WTC11 (cell line): ENCODE measurements around the gene TEDC2. TPM values are rescaled to one million over a fixed set of nuclear protein-coding genes. Genes with fewer than 3 reads are reported as not detected.
A peak's percentile ranks its signal among the peaks of the same experiment; 100 is the strongest.

Experiments used
- ATAC-seq: fragments of 200-7000 bp; cut with Tn5 transposase; 2 replicates; pipeline ENCODE4 v1.10.0; 2021; ENCODE audit warnings: mild to moderate bottlenecking, moderate library complexity
- CTCF ChIA-PET: fragments of 300-600 bp; sonication (Branson Sonifier 250); formaldehyde crosslinking; loops from one replicate; lab custom pipeline; 2021; ENCODE audit warnings: antibody characterized with exemption; lab: Charles Lee
- POLR2A ChIA-PET: fragments of 350-600 bp; sonication (Branson Sonifier 250); formaldehyde crosslinking; loops from one replicate; lab custom pipeline; 2021; ENCODE audit warnings: antibody characterized with exemption; lab: Charles Lee
- DNase-seq: peaks from one replicate; pipeline ENCODE4 v3.0.0; 2021; ENCODE audit warnings: low spot score
- H3K27ac Mint-ChIP-seq: 2 replicates; pipeline ENCODE4 v1.8.0; 2021; ENCODE audit warnings: mixed read lengths
- H3K27me3 Mint-ChIP-seq: 2 replicates; pipeline ENCODE4 v1.8.0; 2021; ENCODE audit warnings: low read depth, mild to moderate bottlenecking, moderate library complexity, mixed read lengths
- H3K36me3 Mint-ChIP-seq: 2 replicates; pipeline ENCODE4 v1.8.0; 2021; ENCODE audit warnings: mixed read lengths
- H3K4me1 Mint-ChIP-seq: 2 replicates; pipeline ENCODE4 v1.8.0; 2022; ENCODE audit warnings: mixed read lengths
- H3K4me3 Mint-ChIP-seq: 2 replicates; pipeline ENCODE4 v1.8.0; 2021; ENCODE audit warnings: mild to moderate bottlenecking, moderate library complexity, mixed read lengths
- H3K9me3 Mint-ChIP-seq: 2 replicates; pipeline ENCODE4 v1.8.0; 2021; ENCODE audit warnings: mixed read lengths
- CBFB ChIP-seq: sonication (generic); formaldehyde crosslinking; IDR thresholded peaks from 2 replicates; pipeline ENCODE4 v1.8.1; 2022; ENCODE audit warnings: mild to moderate bottlenecking, low read depth, missing genetic modification reagents
- EMX1 ChIP-seq: fragments of 250-450 bp; sonication (Bioruptor Pico); IDR thresholded peaks from 2 replicates; pipeline ENCODE4 v1.8.0; 2021; ENCODE audit warnings: mild to moderate bottlenecking
- ESRRA ChIP-seq: sonication (generic); formaldehyde crosslinking; IDR thresholded peaks from 2 replicates; pipeline ENCODE4 v1.8.1; 2022; ENCODE audit warnings: mild to moderate bottlenecking, missing genetic modification reagents, borderline replicate concordance
- FOXJ3 ChIP-seq: sonication (generic); formaldehyde crosslinking; IDR thresholded peaks from 2 replicates; pipeline ENCODE4 v1.9.0; 2021; ENCODE audit warnings: missing genetic modification reagents, mild to moderate bottlenecking, borderline replicate concordance
- GABPB1 ChIP-seq: sonication (generic); formaldehyde crosslinking; IDR thresholded peaks from 2 replicates; pipeline ENCODE4 v1.8.1; 2023; ENCODE audit warnings: mild to moderate bottlenecking, missing genetic modification reagents
- IRF2 ChIP-seq: sonication (generic); formaldehyde crosslinking; IDR thresholded peaks from 2 replicates; pipeline ENCODE4 v1.8.0; 2022; ENCODE audit warnings: low read depth, missing genetic modification reagents, borderline replicate concordance
- JAZF1 ChIP-seq: fragments of 250-450 bp; sonication (Bioruptor Pico); IDR thresholded peaks from 2 replicates; pipeline ENCODE4 v1.9.0; 2021; ENCODE audit warnings: moderate library complexity, mild to moderate bottlenecking, inconsistent platforms
- NFE2L1 ChIP-seq: sonication (generic); formaldehyde crosslinking; IDR thresholded peaks from 2 replicates; pipeline ENCODE4 v1.8.1; 2023; ENCODE audit warnings: missing genetic modification reagents
- NFYB ChIP-seq: sonication (generic); formaldehyde crosslinking; conservative IDR thresholded peaks from 2 replicates; pipeline ENCODE4 v1.8.0; 2022; ENCODE audit warnings: low read depth, missing genetic modification reagents
- NR1H2 ChIP-seq: sonication (generic); formaldehyde crosslinking; IDR thresholded peaks from 2 replicates; pipeline ENCODE4 v1.9.0; 2021; ENCODE audit warnings: mild to moderate bottlenecking, moderate library complexity, missing genetic modification reagents
- NR2C2 ChIP-seq: sonication (generic); formaldehyde crosslinking; IDR thresholded peaks from 2 replicates; pipeline ENCODE4 v1.8.0; 2022; ENCODE audit warnings: mild to moderate bottlenecking, missing genetic modification reagents
- NR3C1 ChIP-seq: sonication (generic); formaldehyde crosslinking; conservative IDR thresholded peaks from 2 replicates; pipeline ENCODE4 v1.8.1; 2023; ENCODE audit warnings: low read depth, mild to moderate bottlenecking, missing genetic modification reagents
- RORB ChIP-seq: fragments of 250-450 bp; sonication (Bioruptor Pico); IDR thresholded peaks from 2 replicates; pipeline ENCODE4 v1.9.0; 2021; ENCODE audit warnings: mild to moderate bottlenecking
- SOX15 ChIP-seq: fragments of 250-450 bp; sonication (Bioruptor Pico); IDR thresholded peaks from 2 replicates; pipeline ENCODE4 v1.9.0; 2021; ENCODE audit warnings: mild to moderate bottlenecking
- TCF7 ChIP-seq: sonication (generic); formaldehyde crosslinking; IDR thresholded peaks from 2 replicates; pipeline ENCODE4 v1.8.0; 2022; ENCODE audit warnings: mild to moderate bottlenecking, low read depth, missing genetic modification reagents, moderate library complexity
- TEAD1 ChIP-seq: sonication (generic); formaldehyde crosslinking; IDR thresholded peaks from 2 replicates; pipeline ENCODE4 v1.8.0; 2022; ENCODE audit warnings: mild to moderate bottlenecking, missing genetic modification reagents
- TP53 ChIP-seq: sonication (generic); formaldehyde crosslinking; IDR thresholded peaks from 2 replicates; pipeline ENCODE4 v1.8.1; 2023; ENCODE audit warnings: mild to moderate bottlenecking, missing genetic modification reagents
- ZBTB21 ChIP-seq: sonication (generic); formaldehyde crosslinking; IDR thresholded peaks from 2 replicates; pipeline ENCODE4 v1.8.1; 2023; ENCODE audit warnings: mild to moderate bottlenecking, missing genetic modification reagents, borderline replicate concordance
- ZNF263 ChIP-seq: sonication (generic); formaldehyde crosslinking; IDR thresholded peaks from 2 replicates; pipeline ENCODE4 v1.8.1; 2022; ENCODE audit warnings: low read depth, mild to moderate bottlenecking, moderate library complexity, missing genetic modification reagents
- ZNF416 ChIP-seq: fragments of 250-450 bp; sonication (Bioruptor Pico); IDR thresholded peaks from 2 replicates; pipeline ENCODE4 v1.9.0; 2021; ENCODE audit warnings: mild to moderate bottlenecking, inconsistent platforms
- ZNF423 ChIP-seq: fragments of 250-450 bp; sonication (Bioruptor Pico); IDR thresholded peaks from 2 replicates; pipeline ENCODE4 v2.1.2; 2022; ENCODE audit warnings: mild to moderate bottlenecking, moderate library complexity
- ZNF671 ChIP-seq: fragments of 250-450 bp; sonication (Bioruptor Pico); IDR thresholded peaks from 2 replicates; pipeline ENCODE4 v1.8.0; 2021; ENCODE audit warnings: mild to moderate bottlenecking
- total RNA-seq: library from RNA; stranded (reverse); gene quantifications from 3 replicates; pipeline ENCODE4 v1.2.3, GENCODE V29; 2021
- TF ChIP-seq, protein P1 (sequence below): sonication (generic); formaldehyde crosslinking; conservative IDR thresholded peaks from 2 replicates; pipeline ENCODE4 v1.8.1; 2022; ENCODE audit warnings: mild to moderate bottlenecking, missing genetic modification reagents
- TF ChIP-seq, protein P2 (sequence below): sonication (generic); formaldehyde crosslinking; IDR thresholded peaks from 2 replicates; pipeline ENCODE4 v1.8.0; 2023; ENCODE audit warnings: missing genetic modification reagents
- TF ChIP-seq, protein P3 (sequence below): sonication (generic); formaldehyde crosslinking; IDR thresholded peaks from 2 replicates; pipeline ENCODE4 v1.8.1; 2022; ENCODE audit warnings: mild to moderate bottlenecking, moderate library complexity, missing genetic modification reagents
- TF ChIP-seq, protein P4 (sequence below): fragments of 250-450 bp; sonication (Bioruptor Pico); IDR thresholded peaks from 2 replicates; pipeline ENCODE4 v1.9.0; 2021; ENCODE audit warnings: mild to moderate bottlenecking, borderline replicate concordance
- TF ChIP-seq, protein P5 (sequence below): sonication (generic); formaldehyde crosslinking; IDR thresholded peaks from 2 replicates; pipeline ENCODE4 v1.8.0; 2022; ENCODE audit warnings: missing genetic modification reagents

The TEDC2 gene
- total RNA-seq, 1 experiment from 2014 or later = 61.6 TPM

DNA sequence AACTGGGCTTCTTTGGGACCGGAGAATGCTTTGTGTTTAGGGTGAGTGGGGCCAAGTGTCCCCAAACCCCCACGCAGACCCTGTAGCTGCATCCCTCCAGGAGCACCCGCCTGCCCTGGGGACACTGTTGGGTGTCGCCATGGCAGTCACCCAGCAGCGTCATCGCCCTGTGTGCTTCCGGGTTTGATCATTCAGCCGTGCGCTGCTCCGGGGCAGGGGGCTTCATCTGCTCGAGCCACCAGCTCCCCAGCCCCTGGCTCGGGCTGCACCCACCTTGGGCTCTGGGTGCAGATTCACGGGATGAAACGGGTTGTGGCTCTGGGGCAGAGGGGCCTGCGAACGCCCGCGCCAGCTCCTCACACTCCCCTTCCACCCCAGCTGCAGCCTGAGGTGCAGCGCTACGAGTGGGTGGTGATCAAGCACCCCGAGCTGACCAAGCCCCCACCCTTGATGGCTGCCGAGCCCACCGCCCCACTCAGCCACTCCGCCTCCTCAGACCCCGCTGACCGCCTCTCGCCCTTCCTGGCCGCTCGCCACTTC is 40.1 kb downstream of the TEDC2 start:
- no peak overlapping the region for H3K4me3 Mint-ChIP-seq
- no peak for DNase-seq
- TF ChIP-seq TEAD1 (CRISPR knock-in tag) = no peak
- TF ChIP-seq NR3C1 (CRISPR knock-in tag) = no peak
- no peak for TF ChIP-seq RORB (CRISPR knock-in tag)
- TF ChIP-seq NR1H2 = no peak
- TF ChIP-seq ZNF263 = no peak
- TF ChIP-seq ZNF423 (CRISPR knock-in tag) = no peak
- TF ChIP-seq CBFB (CRISPR knock-in tag) = no peak
- TF ChIP-seq, protein P1, sequence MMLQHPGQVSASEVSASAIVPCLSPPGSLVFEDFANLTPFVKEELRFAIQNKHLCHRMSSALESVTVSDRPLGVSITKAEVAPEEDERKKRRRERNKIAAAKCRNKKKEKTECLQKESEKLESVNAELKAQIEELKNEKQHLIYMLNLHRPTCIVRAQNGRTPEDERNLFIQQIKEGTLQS (CRISPR knock-in tag) = no peak
- no peak for TF ChIP-seq NR2C2
- TF ChIP-seq, protein P2, sequence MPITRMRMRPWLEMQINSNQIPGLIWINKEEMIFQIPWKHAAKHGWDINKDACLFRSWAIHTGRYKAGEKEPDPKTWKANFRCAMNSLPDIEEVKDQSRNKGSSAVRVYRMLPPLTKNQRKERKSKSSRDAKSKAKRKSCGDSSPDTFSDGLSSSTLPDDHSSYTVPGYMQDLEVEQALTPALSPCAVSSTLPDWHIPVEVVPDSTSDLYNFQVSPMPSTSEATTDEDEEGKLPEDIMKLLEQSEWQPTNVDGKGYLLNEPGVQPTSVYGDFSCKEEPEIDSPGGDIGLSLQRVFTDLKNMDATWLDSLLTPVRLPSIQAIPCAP (CRISPR knock-in tag) = no peak
- TF ChIP-seq ZNF416 (CRISPR knock-in tag) = no peak
- TF ChIP-seq NFYB (CRISPR knock-in tag) = no peak
- no peak for TF ChIP-seq NFE2L1 (CRISPR knock-in tag)
- no peak for TF ChIP-seq FOXJ3 (CRISPR knock-in tag)
- TF ChIP-seq SOX15 (CRISPR knock-in tag) = no peak
- no peak for TF ChIP-seq EMX1
- TF ChIP-seq, all 79 proteins: peak for 0
- CTCF ChIA-PET = interaction anchor here (1.9 to 3.5 kb wide), 6 partner anchors 10 to 305 kb away, joined by 8 to 57 read pairs (median 26); partner anchors contain the start of genes CCNF, ECI1 and TBC1D24
- Mint-ChIP-seq H3K9me3 (no peaks in the 10 kb centered on the region), H3K27ac (no peak overlapping the region), H3K4me1 (peaks cover 4% of the 10 kb centered on the region), H3K27me3 (no peaks in the 10 kb centered on the region), H3K36me3 (peaks cover 5% of the 10 kb centered on the region)
- no peak for ATAC-seq
- POLR2A ChIA-PET = no interaction called here

DNA sequence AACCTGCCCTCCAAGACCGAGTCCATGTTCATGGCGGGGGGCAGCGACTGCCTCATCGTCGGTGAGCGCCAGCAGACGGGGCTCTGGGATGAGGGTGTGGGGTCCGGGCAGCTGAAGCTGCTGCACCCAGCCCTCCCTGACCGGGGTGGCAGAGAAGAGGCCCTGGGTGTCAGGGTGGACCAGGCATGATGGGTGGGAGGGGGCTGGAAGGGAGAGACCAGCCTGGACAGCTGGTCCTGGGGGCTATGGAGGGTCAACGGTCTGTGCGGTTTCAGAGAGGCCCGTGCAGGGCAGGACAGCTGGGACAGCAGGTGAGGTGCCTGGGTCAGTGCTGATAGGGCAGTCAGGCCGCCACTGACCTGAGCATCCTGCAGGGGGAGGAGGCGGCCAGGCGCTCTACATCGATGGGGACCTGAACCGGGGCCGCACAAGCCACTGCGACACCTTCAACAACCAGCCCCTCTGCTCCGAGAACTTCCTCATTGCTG is 40.6 kb downstream of the TEDC2 start:
- Mint-ChIP-seq H3K9me3 (no peaks in the 10 kb centered on the region), H3K27ac (no peak overlapping the region), H3K27me3 (no peaks in the 10 kb centered on the region), H3K36me3 (peaks cover 5% of the 10 kb centered on the region), H3K4me1 (peaks cover 4% of the 10 kb centered on the region), H3K4me3 (no peak overlapping the region)
- CTCF ChIA-PET = interaction anchor here (0.5 to 3.5 kb wide), 39 partner anchors 8 to 497 kb away, joined by 3 to 57 read pairs (median 8); partner anchors contain the start of genes ABCA3, AMDHD2, ATP6V0C and CCNF
- DNase-seq (peak; percentile 41), ATAC-seq (peak; percentile 5; the same call in 1 of the 2 replicates)
- POLR2A ChIA-PET = interaction anchor here (1.4 to 1.5 kb wide), 2 partner anchors 41 to 249 kb away, joined by 5 to 13 read pairs; partner anchors contain the start of genes ECI1 and TEDC2
- no peak for TF ChIP-seq ZNF671 (CRISPR knock-in tag)
- TF ChIP-seq SOX15 (CRISPR knock-in tag) = no peak
- TF ChIP-seq TP53 (CRISPR knock-in tag) = no peak
- TF ChIP-seq ESRRA = no peak
- TF ChIP-seq ZNF263 = no peak
- no peak for TF ChIP-seq GABPB1 (CRISPR knock-in tag)
- TF ChIP-seq JAZF1 (CRISPR knock-in tag) = no peak
- TF ChIP-seq, protein P3, sequence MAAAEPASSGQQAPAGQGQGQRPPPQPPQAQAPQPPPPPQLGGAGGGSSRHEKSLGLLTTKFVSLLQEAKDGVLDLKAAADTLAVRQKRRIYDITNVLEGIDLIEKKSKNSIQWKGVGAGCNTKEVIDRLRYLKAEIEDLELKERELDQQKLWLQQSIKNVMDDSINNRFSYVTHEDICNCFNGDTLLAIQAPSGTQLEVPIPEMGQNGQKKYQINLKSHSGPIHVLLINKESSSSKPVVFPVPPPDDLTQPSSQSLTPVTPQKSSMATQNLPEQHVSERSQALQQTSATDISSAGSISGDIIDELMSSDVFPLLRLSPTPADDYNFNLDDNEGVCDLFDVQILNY (CRISPR knock-in tag) = no peak
- no peak for TF ChIP-seq ZBTB21
- TF ChIP-seq, protein P4, sequence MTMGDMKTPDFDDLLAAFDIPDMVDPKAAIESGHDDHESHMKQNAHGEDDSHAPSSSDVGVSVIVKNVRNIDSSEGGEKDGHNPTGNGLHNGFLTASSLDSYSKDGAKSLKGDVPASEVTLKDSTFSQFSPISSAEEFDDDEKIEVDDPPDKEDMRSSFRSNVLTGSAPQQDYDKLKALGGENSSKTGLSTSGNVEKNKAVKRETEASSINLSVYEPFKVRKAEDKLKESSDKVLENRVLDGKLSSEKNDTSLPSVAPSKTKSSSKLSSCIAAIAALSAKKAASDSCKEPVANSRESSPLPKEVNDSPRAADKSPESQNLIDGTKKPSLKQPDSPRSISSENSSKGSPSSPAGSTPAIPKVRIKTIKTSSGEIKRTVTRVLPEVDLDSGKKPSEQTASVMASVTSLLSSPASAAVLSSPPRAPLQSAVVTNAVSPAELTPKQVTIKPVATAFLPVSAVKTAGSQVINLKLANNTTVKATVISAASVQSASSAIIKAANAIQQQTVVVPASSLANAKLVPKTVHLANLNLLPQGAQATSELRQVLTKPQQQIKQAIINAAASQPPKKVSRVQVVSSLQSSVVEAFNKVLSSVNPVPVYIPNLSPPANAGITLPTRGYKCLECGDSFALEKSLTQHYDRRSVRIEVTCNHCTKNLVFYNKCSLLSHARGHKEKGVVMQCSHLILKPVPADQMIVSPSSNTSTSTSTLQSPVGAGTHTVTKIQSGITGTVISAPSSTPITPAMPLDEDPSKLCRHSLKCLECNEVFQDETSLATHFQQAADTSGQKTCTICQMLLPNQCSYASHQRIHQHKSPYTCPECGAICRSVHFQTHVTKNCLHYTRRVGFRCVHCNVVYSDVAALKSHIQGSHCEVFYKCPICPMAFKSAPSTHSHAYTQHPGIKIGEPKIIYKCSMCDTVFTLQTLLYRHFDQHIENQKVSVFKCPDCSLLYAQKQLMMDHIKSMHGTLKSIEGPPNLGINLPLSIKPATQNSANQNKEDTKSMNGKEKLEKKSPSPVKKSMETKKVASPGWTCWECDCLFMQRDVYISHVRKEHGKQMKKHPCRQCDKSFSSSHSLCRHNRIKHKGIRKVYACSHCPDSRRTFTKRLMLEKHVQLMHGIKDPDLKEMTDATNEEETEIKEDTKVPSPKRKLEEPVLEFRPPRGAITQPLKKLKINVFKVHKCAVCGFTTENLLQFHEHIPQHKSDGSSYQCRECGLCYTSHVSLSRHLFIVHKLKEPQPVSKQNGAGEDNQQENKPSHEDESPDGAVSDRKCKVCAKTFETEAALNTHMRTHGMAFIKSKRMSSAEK (CRISPR knock-in tag) = no peak
- TF ChIP-seq IRF2 = no peak
- TF ChIP-seq, protein P5, sequence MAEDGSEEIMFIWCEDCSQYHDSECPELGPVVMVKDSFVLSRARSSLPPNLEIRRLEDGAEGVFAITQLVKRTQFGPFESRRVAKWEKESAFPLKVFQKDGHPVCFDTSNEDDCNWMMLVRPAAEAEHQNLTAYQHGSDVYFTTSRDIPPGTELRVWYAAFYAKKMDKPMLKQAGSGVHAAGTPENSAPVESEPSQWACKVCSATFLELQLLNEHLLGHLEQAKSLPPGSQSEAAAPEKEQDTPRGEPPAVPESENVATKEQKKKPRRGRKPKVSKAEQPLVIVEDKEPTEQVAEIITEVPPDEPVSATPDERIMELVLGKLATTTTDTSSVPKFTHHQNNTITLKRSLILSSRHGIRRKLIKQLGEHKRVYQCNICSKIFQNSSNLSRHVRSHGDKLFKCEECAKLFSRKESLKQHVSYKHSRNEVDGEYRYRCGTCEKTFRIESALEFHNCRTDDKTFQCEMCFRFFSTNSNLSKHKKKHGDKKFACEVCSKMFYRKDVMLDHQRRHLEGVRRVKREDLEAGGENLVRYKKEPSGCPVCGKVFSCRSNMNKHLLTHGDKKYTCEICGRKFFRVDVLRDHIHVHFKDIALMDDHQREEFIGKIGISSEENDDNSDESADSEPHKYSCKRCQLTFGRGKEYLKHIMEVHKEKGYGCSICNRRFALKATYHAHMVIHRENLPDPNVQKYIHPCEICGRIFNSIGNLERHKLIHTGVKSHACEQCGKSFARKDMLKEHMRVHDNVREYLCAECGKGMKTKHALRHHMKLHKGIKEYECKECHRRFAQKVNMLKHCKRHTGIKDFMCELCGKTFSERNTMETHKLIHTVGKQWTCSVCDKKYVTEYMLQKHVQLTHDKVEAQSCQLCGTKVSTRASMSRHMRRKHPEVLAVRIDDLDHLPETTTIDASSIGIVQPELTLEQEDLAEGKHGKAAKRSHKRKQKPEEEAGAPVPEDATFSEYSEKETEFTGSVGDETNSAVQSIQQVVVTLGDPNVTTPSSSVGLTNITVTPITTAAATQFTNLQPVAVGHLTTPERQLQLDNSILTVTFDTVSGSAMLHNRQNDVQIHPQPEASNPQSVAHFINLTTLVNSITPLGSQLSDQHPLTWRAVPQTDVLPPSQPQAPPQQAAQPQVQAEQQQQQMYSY = no peak
- no peak for TF ChIP-seq TCF7 (CRISPR knock-in tag)
